Adrenal gland (tissue), 12 donors: ENCODE data around the gene CCDC70. TPM values are rescaled to one million over a fixed set of nuclear protein-coding genes. Genes with fewer than 3 reads are reported as not detected.
A peak's percentile ranks its signal among the peaks of the same experiment; 100 is the strongest.

Experiments used
- DNase-seq, 7 donors: peaks; one replicate each; pipeline ENCODE4 v3.0.0-alpha.2; 2019 to 2020
- H3K27ac ChIP-seq, 5 donors: fragments of 200-600 bp; sonication (generic) in 4 of 5; 1 replicate in 3 of 5; 2 replicates in 2 of 5; pipeline versions ENCODE4 v1.5.1 to v1.8.0; 2016 to 2020; ENCODE audit warnings: mild to moderate bottlenecking in 1 of 5
- H3K27me3 ChIP-seq: fragments of 200-600 bp; 2 replicates; pipeline ENCODE4 v1.8.0; 2021
- H3K36me3 ChIP-seq, 2 donors: fragments of 200-600 bp; replicated peaks in 1 of 2; 1 replicate in 1 of 2; 2 replicates in 1 of 2; pipeline versions ENCODE4 v1.5.1 to v1.8.0; 2018 to 2022
- H3K4me1 ChIP-seq, 2 donors: fragments of 200-600 bp; replicated peaks in 1 of 2; 1 replicate in 1 of 2; 2 replicates in 1 of 2; pipeline versions ENCODE4 v1.5.1 to v1.8.0; 2018 to 2021
- H3K4me3 ChIP-seq, 4 donors: fragments of 200-600 bp; sonication (generic) in 3 of 4; one replicate each; pipeline ENCODE4 v1.5.1; 2016 to 2018
- H3K9me3 ChIP-seq, 3 donors: fragments of 200-600 bp; sonication (generic) in 1 of 3; replicated peaks in 1 of 3; 1 replicate in 2 of 3; 2 replicates in 1 of 3; pipeline versions ENCODE4 v1.5.1 to v1.8.0; 2016 to 2021
- POLR2A ChIP-seq, 2 donors: fragments of 450-650 bp; IDR thresholded peaks; one replicate each; pipeline ENCODE4 v1.6.1; 2017; ENCODE audit warnings: antibody characterized with exemption in 2 of 2, mild to moderate bottlenecking in 2 of 2, moderate library complexity in 1 of 2
- WGBS, 4 donors: extraction: QIAGEN DNeasy Blood & Tissue Kit in 2 of 4; methylation state at CpG; one replicate each; pipeline versions ENCODE4 v1.1.5 to v1.1.7; 2013 to 2017; 5-methylcytosine and 5-hydroxymethylcytosine counted together
- intact Hi-C, 2 donors: fragments of 100-400 bp; cut with DNase I; formaldehyde crosslinking; loops; one replicate each; pipeline versions ENCODE4 v1.14.1 to v1.15.0; 2022 to 2023
- polyA plus RNA-seq, 3 donors: library from polyadenylated mRNA; stranded (reverse); fragments of 200-250 nt in 2 of 3; fragments of 350-450 nt in 1 of 3; fragmentation: Illumina TruSeq in 1 of 3; extraction: RNeasy Lipid Tissue Mini Kit (QIAGEN cat#74804) in 1 of 3; gene quantifications; one replicate each; pipeline ENCODE4 v1.2.3, GENCODE V29; 2013 to 2014
- total RNA-seq, 9 donors: library from RNA; depleted of rRNA in 4 of 9; stranded (reverse); fragments of >200 nt in 4 of 9; fragments of 120-200 nt in 1 of 9; fragmentation: NEBNext Ultra II Directional in 1 of 9; extraction: Animal tissue kit (Norgen Biotek cat#: 25700) in 1 of 9; gene quantifications; one replicate each; pipeline versions ENCODE4 v1.1.0 to v1.2.4, GENCODE V29; 2013 to 2023
- TF ChIP-seq, protein P1 (sequence below), 6 experiments: fragments of 450-650 bp in 4 of 6; fragments of 200-600 bp in 2 of 6; sonication (generic) in 1 of 6; IDR thresholded peaks; 1 replicate in 5 of 6; 2 replicates in 1 of 6; pipeline versions ENCODE4 v1.5.1 to v1.8.0; 2016 to 2021; ENCODE audit warnings: antibody characterized with exemption in 6 of 6, mild to moderate bottlenecking in 2 of 6, moderate library complexity in 1 of 6
- donor health status: healthy with polysubstance abuse.
- donor health status: Bipolar disorder and iron deficiency.
- donor health status: DM: yes; HTN: yes; CAD: no.
- donor health status: DM: no; HTN: no; CAD: no.
- donor health status: DM: no; HTN: no; CAD: no.
- donor health status: DM: yes; HTN: yes; CAD: no.

Gene CCDC70
- total and polyA plus RNA-seq, 12 donors, result not detected

DNA sequence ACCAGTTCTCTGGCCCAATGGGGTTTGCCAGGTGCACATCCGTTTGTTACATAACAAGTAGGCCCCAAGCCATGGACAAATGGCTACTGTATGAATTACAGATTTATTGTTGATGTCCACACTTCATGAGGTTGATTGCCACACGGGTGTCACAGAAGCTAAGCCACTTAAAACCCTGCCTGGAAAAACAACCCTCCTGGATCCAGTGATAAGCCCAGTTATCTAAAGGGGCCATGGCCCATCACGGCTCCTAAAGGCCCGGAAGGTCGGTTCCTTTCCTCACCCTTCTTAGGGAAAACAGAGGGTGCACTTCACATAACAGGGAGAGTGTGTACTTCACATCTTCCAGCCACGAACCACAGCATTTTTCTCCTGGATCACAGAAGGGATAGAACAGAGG, 20.9 kb upstream of the CCDC70 start:
- 71 to 84% (median 84%) methylated on average over 6 of the region's 6 CpGs for WGBS, 4 donors
- intact Hi-C loops, result no loop called here
- Histone ChIP-seq H3K9me3 (no peaks in the 10 kb centered on the region), H3K27me3 (no peaks in the 10 kb centered on the region), H3K36me3 (no peaks in the 10 kb centered on the region), H3K27ac (no peak overlapping the region), H3K4me1 (peaks cover 0 to 6% of the 10 kb centered on the region in 2 donors), H3K4me3 (no peak overlapping the region)
- DNase-seq, result no peak
- TF ChIP-seq, protein P1, sequence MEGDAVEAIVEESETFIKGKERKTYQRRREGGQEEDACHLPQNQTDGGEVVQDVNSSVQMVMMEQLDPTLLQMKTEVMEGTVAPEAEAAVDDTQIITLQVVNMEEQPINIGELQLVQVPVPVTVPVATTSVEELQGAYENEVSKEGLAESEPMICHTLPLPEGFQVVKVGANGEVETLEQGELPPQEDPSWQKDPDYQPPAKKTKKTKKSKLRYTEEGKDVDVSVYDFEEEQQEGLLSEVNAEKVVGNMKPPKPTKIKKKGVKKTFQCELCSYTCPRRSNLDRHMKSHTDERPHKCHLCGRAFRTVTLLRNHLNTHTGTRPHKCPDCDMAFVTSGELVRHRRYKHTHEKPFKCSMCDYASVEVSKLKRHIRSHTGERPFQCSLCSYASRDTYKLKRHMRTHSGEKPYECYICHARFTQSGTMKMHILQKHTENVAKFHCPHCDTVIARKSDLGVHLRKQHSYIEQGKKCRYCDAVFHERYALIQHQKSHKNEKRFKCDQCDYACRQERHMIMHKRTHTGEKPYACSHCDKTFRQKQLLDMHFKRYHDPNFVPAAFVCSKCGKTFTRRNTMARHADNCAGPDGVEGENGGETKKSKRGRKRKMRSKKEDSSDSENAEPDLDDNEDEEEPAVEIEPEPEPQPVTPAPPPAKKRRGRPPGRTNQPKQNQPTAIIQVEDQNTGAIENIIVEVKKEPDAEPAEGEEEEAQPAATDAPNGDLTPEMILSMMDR (IDR thresholded peaks at IDR 0.05), result no peak
- no peak for TF ChIP-seq POLR2A (IDR thresholded peaks at IDR 0.05)

DNA sequence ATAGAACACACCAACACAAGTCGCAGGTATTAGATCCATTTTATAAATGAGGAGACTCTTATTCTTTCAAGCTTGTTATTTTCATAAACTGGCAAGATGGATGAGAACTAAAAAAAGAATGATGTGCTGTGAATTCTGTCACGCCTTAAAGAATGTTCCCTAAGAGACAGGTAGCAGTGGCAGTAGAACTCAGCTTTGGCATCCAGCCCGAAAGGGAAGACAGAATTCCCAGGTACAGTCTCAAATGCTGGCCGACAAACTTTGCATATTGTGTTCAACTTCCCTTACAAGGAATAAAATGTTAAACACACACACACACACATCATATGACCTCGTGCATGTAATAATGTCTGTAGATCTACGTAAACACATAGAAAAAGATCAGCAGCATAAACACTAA, 20.0 kb upstream of the CCDC70 start:
- 67 to 81% (median 73%) methylated on average over 6 of the region's 6 CpGs for WGBS, 4 donors
- intact Hi-C loops, result no loop called here
- no peak for DNase-seq
- TF ChIP-seq, protein P1 (IDR thresholded peaks at IDR 0.05), result no peak
- H3K4me3 ChIP-seq, result no peak overlapping the region
- no peaks in the 10 kb centered on the region for H3K36me3 ChIP-seq
- no peaks in the 10 kb centered on the region for H3K27me3 ChIP-seq
- H3K4me1 ChIP-seq, result peaks cover 0 to 6% of the 10 kb centered on the region in 2 donors
- H3K27ac ChIP-seq, result no peak overlapping the region
- no peaks in the 10 kb centered on the region for H3K9me3 ChIP-seq

DNA sequence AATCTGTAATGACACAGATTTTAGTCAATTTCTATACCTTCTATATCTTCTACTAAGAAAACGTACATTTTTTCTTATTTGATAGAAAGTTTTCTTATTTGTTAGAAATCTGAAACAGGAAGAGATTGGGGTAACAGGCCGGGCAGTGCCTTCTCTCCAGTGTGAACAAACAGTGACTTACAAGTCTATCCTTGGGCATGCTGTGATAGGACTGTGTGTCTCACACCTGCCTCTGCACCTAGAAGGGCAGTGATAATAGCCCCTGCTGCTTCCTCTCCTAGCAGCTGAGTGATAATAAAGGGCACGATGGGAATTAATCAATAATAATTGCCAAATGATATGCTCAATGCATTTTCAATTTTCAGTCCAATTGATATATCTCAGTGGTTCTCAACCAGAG, 18.2 kb upstream of the CCDC70 start:
- Histone ChIP-seq H3K27me3 (no peaks in the 10 kb centered on the region), H3K4me1 (peaks cover 0 to 6% of the 10 kb centered on the region in 2 donors), H3K9me3 (no peaks in the 10 kb centered on the region), H3K27ac (no peak overlapping the region), H3K4me3 (no peak overlapping the region), H3K36me3 (no peaks in the 10 kb centered on the region)
- 53 to 77% (median 61%) methylated on average over 3 of the region's 3 CpGs for WGBS, 4 donors
- no peak for DNase-seq
- intact Hi-C loops, result no loop called here
- TF ChIP-seq, protein P1 (IDR thresholded peaks at IDR 0.05), result no peak
- no peak for TF ChIP-seq POLR2A (IDR thresholded peaks at IDR 0.05)

DNA sequence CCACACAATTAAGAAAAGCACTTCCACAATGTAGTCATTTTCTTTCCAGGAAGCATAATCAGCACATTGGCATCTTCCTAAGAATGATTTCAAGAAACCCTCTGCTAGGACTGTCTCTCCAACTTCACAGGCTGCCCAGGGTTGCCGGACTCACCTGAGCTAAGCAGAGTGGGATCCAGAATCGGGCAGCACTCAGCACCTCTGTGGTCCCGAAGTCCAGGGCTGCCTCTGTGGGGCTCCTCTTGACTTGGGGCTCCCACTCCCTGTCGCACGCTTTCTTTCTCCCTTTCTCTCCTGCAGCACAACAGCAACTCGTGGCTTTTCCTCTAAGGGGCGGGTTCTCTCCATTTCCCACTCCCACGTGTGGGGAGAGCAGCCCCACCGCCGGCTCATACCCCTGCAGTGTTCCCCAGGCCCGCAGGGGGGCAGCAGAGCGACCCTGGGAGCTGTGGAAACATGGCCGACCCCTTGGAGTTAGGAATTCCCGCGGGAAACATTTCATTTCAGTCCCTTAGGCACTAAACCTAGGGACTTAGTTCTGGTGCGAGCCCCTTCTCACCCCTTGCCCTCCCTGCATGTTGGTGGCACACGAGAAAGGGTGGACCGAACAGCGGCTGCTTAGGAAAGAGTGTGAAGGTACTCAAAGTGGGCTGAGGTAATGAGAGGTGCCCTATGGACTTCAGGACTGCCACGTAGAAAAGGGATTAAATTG, 16.8 kb upstream of the CCDC70 start, which contains the start of gene TMEM272:
TSS of gene TMEM272 (minus strand) at position 316 of the 712 bp plus-strand sequence. CDS start 6,647 bp downstream, outside the sequence.
- DNase-seq, result peak; percentile 32 to 70 (median 56)
- intact Hi-C loops, result no loop called here
- Histone ChIP-seq H3K9me3 (no peaks in the 10 kb centered on the region), H3K27ac (no peak within 1 kb of the TSS), H3K27me3 (no peaks in the 10 kb centered on the region), H3K4me1 (peaks cover 0 to 9% of the 10 kb centered on the region in 2 donors), H3K36me3 (no peaks in the 10 kb centered on the region), H3K4me3 (peak within 1 kb of the TSS in 1 of 4 donors; percentile 16)
- TF ChIP-seq POLR2A (IDR thresholded peaks at IDR 0.05), result no peak
- TF ChIP-seq, protein P1 (IDR thresholded peaks at IDR 0.05), result peak; percentile 56 to 89 (median 73)
- WGBS, 4 donors, result 28 to 35% (median 32%) methylated on average over 20 of the region's 20 CpGs
